Colonic mucosa (tissue), 4 donors: ENCODE data around the gene AMPH. TPM values are rescaled to one million over a fixed set of nuclear protein-coding genes. Genes with fewer than 3 reads are reported as not detected.
"Not testable (repeated sequence)": the region's sequence is repeated elsewhere in the genome, so short reads cannot be mapped to it uniquely, and the experiment has no call there.

Experiments
- DNase-seq: peaks from one replicate; pipeline ENCODE4 v3.0.0-alpha.2; 2020
- H3K27ac ChIP-seq: fragments of 200-600 bp; one replicate; pipeline ENCODE4 v1.8.0; 2021
- H3K27me3 ChIP-seq: fragments of 200-600 bp; one replicate; pipeline ENCODE4 v1.8.0; 2021
- H3K36me3 ChIP-seq: fragments of 200-600 bp; one replicate; pipeline ENCODE4 v1.8.0; 2021
- H3K4me1 ChIP-seq: fragments of 200-600 bp; one replicate; pipeline ENCODE4 v1.8.0; 2021; ENCODE audit warnings: mild to moderate bottlenecking
- H3K4me3 ChIP-seq: fragments of 200-600 bp; one replicate; pipeline ENCODE4 v1.8.0; 2021
- H3K9ac ChIP-seq, 2 donors: one replicate each; pipeline ENCODE4 v1.7.0; 2013; ENCODE audit warnings: control low read depth in 2 of 2, low read depth in 2 of 2, low read length in 2 of 2
- H3K9me3 ChIP-seq: fragments of 200-600 bp; one replicate; pipeline ENCODE4 v1.8.0; 2021
- CTCF ChIP-seq: fragments of 200-600 bp; IDR thresholded peaks from one replicate; pipeline ENCODE4 v1.8.0; 2022; ENCODE audit warnings: antibody characterized with exemption, mild to moderate bottlenecking
- intact Hi-C: fragments of 100-400 bp; cut with DNase I; formaldehyde crosslinking; loops from one replicate; pipeline ENCODE4 v1.14.1; 2022
- total RNA-seq, 2 donors: library from RNA; stranded (reverse); fragmentation: NEBNext Ultra II Directional in 1 of 2; extraction: Animal tissue kit (Norgen Biotek cat#: 25700) in 1 of 2; gene quantifications; one replicate each; pipeline ENCODE4 v1.2.1, GENCODE V29; 2021
- donor health status: healthy.
- donor health status: DM: no; HTN: no; CAD: no.
- donor health status: DM: no; HTN: no; CAD: no.

The AMPH gene
- total RNA-seq, 2 donors from 2014 or later, result 0.49 to 1.1 TPM

- DNase-seq, result no peak
- no peak for TF ChIP-seq CTCF
- intact Hi-C loops, result loop anchor here (10.0 kb wide), 1 partner anchor 1118 kb away; no protein-coding TSS in a partner anchor
These were observed 234.3 kb downstream of the AMPH start for GRCh38 chr7:38396852-38397251.

GRCh38 chr7:38395921-38396552 is 235.1 kb downstream of the AMPH start:
- not testable (repeated sequence) for H3K27me3 ChIP-seq, H3K27ac ChIP-seq, H3K9ac ChIP-seq, H3K9me3 ChIP-seq, H3K4me3 ChIP-seq, H3K36me3 ChIP-seq, H3K4me1 ChIP-seq, DNase-seq
- intact Hi-C loops, result loop anchor here (10.0 kb wide), 1 partner anchor 1119 kb away; no protein-coding TSS in a partner anchor

More at GRCh38 chr7:38396852-38397251, 234.3 kb downstream of the AMPH start:
- no peaks in the 10 kb centered on the region for H3K9me3 ChIP-seq
- no peak overlapping the region for H3K4me3 ChIP-seq
- H3K36me3 ChIP-seq, result no peaks in the 10 kb centered on the region
- H3K9ac ChIP-seq, result no peak overlapping the region
- no peaks in the 10 kb centered on the region for H3K4me1 ChIP-seq
- no peak overlapping the region for H3K27ac ChIP-seq
- no peaks in the 10 kb centered on the region for H3K27me3 ChIP-seq

DNA sequence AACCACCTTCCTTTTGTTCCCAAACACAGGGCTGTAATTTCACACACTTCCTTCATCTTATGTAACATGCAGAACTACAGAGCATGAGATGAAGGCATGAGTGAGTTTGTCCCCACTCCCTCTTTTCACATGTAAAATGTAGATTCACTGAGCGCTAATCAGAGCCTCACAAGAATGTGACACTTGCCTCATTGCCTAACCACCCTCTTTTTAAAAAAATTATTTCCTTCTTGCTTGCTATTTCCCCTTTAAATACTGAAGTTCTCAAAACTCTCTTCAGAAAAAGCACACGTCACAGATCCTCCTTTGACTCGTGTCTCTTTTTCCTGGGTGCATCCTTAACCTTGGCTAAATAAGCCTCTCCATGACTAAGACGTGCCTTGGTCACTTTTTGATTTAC is 236.5 kb downstream of the AMPH start:
- intact Hi-C loops, result loop anchor here (10.0 kb wide), 1 partner anchor 1120 kb away; no protein-coding TSS in a partner anchor
- TF ChIP-seq CTCF, result no peak
- no peaks in the 10 kb centered on the region for H3K4me1 ChIP-seq
- H3K27me3 ChIP-seq, result no peaks in the 10 kb centered on the region
- H3K36me3 ChIP-seq, result no peaks in the 10 kb centered on the region
- no peak for DNase-seq
- H3K27ac ChIP-seq, result no peak overlapping the region
- H3K9me3 ChIP-seq, result no peaks in the 10 kb centered on the region
- no peak overlapping the region for H3K9ac ChIP-seq
- no peak overlapping the region for H3K4me3 ChIP-seq

DNA sequence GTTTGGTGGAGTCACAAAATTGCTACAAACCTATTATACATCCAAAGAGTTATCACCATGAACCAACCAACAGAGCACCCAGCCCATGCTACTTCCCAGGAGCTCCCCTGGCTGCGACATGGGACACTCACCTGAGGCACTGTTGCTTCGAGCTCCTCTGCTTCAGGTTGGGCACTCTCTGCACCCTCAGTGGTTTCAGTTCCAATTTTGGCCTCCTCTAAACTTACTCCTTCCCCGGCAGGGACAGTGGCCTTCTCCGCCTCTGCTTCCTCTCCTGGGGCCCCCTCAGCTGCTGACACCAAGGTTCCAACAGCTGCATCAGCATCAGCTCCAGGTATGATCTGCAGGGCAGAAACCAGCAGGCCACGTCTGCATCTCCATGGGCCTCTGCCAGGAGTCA is 237.3 kb downstream of the AMPH start:
- Histone ChIP-seq H3K27me3 (no peaks in the 10 kb centered on the region), H3K9me3 (no peaks in the 10 kb centered on the region), H3K36me3 (no peaks in the 10 kb centered on the region), H3K4me1 (no peaks in the 10 kb centered on the region), H3K9ac (no peak overlapping the region), H3K4me3 (no peak overlapping the region), H3K27ac (no peak overlapping the region)
- TF ChIP-seq CTCF, result no peak
- DNase-seq, result no peak
- intact Hi-C loops, result loop anchor here (10.0 kb wide), 1 partner anchor 1121 kb away; no protein-coding TSS in a partner anchor

DNA sequence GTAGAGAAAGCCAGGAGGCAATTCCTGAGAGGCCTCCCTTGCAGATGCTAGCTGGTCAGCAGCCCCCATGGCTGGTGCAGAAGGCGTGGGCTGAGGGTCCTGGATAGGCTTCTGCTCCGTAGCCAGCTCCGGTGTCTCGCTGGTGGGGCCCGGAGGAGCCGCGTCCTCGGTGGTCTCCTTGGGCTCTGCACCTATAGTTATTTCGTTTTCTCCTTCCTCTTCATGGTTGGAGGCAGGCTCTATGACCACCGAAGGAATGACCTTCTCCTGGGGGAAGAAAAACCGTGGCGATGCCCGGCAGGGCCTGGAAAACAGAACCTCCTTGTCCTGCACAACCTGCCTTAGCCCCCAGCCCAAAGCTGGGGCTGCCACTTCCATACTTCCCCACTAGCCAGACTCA is 239.4 kb downstream of the AMPH start:
- no peak overlapping the region for H3K9ac ChIP-seq
- no peak for TF ChIP-seq CTCF
- H3K27ac ChIP-seq, result no peak overlapping the region
- H3K36me3 ChIP-seq, result no peaks in the 10 kb centered on the region
- H3K4me3 ChIP-seq, result no peak overlapping the region
- no peaks in the 10 kb centered on the region for H3K27me3 ChIP-seq
- no peak for DNase-seq
- H3K9me3 ChIP-seq, result no peaks in the 10 kb centered on the region
- intact Hi-C loops, result loop anchor here (10.0 kb wide), 1 partner anchor 1123 kb away; no protein-coding TSS in a partner anchor
- H3K4me1 ChIP-seq, result no peaks in the 10 kb centered on the region

GRCh38 chr7:38385682-38386081 is 245.5 kb downstream of the AMPH start:
- no peak for TF ChIP-seq CTCF
- no peak overlapping the region for H3K27ac ChIP-seq
- no peaks in the 10 kb centered on the region for H3K27me3 ChIP-seq
- H3K4me1 ChIP-seq, result no peaks in the 10 kb centered on the region
- no peaks in the 10 kb centered on the region for H3K9me3 ChIP-seq
- intact Hi-C loops, result no loop called here
- H3K36me3 ChIP-seq, result no peaks in the 10 kb centered on the region
- no peak overlapping the region for H3K9ac ChIP-seq
- no peak for DNase-seq
- no peak overlapping the region for H3K4me3 ChIP-seq
